ENCODE measurements around the gene CCKAR.

The CCKAR gene

DNA sequence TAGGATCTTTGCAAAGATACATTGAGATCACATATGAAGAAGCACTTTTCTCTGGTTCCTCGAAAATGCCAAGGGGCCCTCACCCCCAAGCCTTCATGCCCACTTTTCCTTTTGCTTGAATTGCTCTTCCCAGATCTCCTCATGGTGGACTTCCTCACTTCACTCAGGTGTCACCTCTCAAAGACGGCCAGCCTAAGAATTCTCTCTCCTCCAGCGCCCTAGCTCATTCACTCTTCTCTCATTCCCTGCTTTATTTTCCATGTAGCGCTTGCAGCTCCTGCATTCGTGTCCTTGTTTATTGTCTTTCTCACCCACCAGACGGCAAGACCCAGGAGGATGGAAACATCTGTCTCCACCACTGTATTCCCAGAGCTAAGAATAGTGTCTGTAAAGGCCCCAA is 32.9 kb downstream of the CCKAR start:
- no peak for DNase-seq

DNA sequence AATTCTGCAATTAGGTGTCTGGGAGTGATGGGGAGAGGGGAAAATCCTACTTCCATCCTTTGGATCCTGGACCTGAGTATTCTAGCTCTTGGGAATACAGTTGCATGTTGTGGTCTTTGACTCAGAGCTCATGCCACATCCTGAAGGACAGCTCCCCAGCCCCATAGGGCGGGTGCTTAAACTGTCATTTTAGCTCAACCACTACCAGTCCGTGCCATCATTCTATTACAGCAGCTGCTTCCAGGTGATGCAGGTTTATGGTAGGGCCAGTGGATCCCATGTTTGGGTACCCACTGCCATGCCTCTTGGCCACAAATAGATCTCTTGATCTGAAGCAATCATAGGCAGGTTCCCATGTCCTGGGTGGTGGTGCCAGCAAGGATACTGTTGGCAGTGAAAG is 34.7 kb downstream of the CCKAR start:
- DNase-seq = no peak

DNA sequence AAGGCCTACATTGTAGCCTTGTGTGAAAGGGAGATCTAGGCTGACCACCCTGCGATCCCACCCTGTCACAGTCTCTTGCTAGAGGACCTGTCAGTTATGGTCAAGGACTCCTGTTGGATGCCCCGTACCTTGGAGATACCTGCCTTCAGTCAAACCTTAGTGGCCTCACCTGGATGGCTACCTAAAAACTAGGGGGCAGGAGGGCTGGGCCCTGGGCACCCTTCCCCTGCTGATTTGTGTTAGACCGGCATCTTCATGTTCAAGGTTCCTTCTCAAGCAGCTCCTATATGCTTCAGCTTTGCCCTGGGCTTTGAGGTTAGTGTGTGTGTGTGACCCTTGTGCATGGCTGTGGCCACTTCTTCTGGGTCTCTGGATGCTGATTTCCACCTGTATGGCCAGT is 35.3 kb downstream of the CCKAR start:
- DNase-seq = no peak

DNA sequence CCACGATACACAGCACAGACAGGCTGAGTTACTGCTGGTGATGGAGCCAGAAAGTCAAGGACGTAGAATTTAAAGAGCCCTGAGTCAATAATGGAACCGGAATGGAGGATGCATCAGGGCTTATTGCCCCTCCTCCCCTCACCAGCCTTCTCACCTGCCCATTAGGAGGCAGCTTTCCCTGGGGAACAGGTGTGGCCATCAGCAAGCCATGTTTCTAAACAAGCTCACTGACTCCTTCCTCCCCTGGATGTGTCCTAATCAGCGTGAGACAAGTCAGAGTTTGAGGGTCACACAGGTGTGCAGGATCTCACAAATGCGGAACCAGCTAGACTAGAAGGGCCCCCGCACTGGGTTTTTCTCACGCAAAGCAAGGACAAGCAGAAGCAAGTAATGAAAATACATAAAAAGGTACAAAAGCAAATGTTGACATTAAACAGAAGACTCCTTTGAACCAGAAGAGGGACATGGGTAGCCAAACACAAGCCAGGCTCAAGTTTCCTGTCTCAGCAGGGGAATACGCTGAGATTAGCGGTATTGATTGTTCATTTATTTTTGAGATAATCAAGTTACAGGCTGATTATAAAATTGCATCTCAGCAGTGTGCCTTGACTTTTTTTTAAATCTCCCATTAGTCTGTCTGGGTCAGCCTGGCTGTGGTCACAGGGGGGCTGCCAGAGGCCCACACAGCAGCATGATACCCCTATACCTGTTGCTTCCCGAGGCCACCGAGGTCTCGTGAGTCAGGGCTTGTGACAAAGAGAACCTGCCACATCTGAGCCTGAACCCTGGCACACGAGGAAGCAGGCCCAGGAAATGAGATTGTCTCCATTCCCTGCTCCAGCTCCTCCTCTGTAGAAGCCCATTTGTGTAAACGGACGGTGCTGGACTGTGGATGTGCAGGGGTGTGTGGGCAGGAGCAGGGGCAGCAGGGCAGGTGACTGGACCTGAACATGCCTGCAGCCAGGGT is 37.4 kb downstream of the CCKAR start:
- no peak for DNase-seq

DNA sequence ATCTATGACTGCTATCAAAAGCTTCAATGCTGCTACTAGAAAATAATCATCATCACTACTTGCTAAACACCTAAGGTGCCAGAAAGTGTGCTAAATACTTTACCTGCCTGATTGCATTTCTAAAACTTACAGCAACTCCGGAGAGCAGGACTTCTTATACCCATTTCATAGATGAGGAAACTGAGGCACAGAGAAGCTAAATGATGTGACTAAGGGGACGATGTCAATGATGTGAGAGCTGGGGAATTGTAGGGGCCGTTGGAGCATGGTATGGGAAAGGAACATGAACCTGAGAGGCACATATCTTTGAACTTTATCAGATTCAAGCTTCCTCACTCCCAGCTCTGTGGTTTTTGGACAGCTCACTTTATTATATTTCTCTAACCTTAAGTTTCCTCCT is 38.7 kb downstream of the CCKAR start:
- no peak for DNase-seq

DNA sequence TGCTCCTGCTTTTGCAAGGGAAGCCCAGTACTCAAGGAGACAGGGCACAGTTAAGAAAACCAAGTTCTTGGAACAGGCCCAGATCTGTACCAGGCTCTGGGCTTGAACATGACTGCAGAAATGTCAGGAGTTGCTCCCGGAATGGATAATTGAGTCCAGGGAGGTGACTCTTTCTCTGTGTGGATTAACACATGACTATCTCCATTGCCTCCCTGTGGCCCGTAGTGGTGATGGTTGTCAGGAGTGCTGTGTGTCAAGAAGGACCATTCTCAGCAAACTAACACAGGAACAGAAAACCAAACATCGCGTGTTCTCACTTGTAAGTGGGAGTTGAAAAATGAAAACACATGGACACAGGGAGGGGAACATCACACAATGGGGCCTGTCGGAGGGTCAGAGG is 39.9 kb downstream of the CCKAR start:
- no peak for DNase-seq

DNA sequence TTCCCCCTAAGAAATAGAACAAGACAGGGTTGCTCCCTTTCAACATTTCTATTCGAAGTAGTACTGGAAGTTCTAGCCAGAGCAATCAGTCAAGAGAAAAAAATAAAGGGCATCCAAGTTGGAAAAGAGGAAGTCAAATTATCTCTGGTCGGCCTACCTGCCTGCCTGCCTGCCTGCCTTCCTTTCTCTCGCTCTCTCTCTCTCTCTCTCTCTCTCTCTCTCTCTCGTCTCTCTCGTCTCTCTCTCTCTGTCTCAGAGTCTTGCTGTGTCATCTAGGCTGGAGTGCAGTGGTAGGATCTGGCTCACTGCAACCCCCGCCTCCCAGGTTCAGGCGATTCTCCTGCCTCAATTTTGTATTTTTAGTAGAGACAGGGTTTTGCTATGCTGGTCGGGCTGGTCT is 42.9 kb downstream of the CCKAR start:
- DNase-seq = no peak

DNA sequence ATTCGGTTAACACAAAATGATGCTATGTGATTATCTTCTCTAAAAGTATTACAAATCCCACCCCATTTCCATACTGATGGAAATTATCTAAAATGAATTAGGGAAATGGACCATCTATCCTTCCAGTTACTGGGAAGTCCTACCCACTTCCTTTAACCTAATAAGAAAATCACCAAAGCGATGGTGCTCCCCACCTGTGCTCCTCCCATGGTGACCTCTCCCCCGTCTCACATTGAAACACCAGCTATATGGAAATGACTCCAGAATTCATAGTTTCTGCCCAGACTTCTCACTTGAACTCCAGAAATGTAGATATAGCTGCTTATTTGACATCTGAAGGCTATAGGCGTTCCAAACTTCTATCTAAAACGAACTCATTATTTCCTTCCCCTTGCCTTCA is 48.5 kb downstream of the CCKAR start:
- DNase-seq = no peak

DNA sequence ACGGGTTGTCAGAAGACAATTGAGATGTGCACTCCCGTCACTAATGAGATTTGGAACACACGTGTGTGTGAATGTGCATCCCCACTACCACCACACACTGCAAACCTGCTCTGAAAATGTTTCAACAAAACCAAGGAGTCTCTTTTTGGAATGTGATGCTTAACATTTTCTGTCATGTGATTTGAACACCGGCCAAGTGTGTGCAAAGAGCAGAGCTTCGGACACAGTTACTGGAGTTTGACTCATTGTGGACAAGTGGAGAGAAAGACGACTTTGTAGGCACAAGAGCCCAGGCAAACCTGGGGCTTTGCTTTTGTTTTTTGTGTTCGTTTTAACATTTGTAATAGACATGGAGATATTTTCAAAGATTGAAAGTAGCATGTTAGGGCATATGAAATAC is 49.2 kb downstream of the CCKAR start:
- no peak for DNase-seq

DNA sequence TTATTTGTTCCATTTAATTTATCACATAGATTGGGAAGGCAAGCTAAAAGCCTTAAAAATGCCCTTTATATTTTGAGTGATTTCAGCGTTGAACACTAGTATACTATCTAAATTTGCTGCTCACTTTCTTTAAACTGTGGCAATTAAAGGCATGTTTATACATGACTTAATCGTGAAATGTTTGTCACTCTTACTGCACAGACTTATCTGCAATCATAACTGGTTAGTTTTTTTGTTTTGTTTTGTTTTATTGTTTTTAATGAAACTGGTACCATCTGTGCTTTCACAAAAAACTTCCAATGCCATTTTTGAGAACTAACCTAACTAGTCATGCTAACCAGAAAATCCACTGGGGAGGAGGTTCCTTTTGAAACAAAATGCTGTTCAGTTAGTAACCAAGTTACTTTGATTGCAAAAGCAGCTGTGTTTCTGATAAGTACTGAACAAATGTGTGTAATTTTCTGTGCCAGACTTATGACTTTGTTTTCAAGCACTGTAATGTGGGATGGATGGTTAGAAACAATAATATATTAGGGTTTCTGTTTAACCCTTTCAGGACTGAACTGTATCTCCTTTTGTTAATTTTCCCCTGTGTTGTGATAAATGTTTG is 56.1 kb downstream of the CCKAR start:
- no peak for DNase-seq

DNA sequence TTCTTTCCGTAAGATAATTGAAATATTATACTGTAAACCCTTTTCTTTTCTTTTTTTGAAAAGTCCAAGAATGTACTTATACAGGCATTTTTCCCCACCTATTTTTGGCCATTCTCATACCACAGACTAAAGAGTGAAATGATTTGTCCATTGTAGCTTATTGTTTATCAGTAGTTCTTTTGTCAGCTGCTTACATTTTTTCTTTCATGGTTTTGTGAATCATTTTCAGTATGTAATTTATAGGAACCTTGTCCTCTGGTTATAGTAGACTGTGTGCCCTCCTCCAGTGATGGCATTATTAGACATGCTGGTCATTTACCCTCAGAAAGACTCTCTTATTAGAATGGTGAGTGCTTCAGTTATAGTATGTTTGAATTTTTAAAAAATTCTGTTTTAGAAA is 56.7 kb downstream of the CCKAR start:
- DNase-seq = no peak

DNA sequence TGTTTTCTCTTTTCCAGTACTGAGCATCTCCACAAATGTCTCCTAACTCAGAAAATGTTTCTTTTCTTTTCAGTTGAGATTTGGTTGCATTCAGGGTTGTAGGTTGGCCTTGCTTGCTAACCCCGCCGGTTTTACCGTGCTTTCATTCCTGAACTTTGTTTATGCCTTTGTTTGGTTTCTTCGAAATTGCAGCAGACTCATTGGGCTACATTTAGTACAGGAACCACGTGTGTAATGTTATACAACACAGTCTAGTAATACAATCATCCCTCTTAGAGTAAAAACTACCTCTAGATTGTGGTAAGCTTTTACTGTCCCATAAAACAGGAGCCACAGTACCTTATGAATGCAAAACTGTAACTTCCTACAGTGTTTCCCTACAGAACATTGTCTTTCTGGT is 57.9 kb downstream of the CCKAR start:
- DNase-seq = no peak

DNA sequence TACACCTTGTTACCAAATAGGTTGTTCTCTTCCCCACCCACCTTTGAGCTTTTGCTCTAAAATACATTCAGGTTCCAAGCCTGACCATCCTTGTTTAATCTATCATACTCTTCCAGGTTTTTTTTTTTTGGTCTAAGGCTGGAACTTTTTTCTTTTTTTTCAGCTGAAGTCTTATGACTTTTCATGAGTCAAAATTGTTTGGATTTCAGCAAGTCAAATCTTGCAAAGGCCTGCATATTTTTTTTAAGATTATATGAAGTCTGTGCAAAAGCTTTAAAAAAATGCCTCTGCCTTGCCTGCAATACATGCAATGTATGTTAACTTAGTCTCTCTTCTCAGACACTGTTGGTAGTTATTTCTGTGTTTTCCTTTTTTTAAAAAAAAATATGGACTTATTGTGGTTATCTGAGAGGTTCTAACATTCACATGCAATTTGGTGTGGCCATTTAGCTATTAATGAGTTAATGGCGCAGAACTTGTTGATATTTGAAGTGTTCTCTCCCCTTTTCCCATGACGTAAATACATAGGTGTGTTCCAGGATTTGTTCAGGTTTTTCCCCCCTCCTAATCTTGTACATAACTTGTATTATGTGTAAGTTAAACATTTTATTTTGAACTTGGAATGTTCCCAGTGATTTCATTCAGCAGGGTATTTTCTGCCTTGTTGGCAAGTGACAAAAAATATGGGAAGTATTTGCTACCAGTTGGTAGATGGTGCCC is 58.7 kb downstream of the CCKAR start:
- no peak for DNase-seq

Data from left hindlimb (tissue), 1 donor.